Measurements from ENCODE around the gene BEND5.

BEND5 gene

DNA sequence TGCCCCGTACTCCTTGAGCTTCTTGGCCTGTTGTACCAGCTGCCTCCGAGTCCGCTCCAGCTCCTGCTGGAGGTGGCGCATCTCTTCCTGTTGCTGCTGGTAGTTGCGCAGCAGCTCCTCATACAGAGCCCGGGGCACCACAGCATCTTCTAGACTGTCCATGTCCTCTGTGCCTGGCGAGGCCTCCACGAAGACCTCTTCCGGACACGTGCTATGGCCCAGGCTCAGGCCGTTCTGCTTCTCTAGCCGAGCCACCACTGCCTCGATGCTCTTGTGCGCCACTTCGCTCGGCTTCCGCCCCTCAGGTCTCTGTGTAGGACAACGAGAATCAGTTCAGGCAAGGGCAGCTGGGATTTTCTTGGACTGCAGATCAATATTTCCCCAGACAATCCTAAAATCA lies 17.7 kb downstream of the BEND5 start:
- Histone ChIP-seq H3K4me3 (ENCODE audit: low read depth, low read length) (no peak overlapping the region), H2BK5ac (ENCODE audit: low read depth, low read length, poor library complexity) (no peak overlapping the region), H3K14ac (ENCODE audit: low read length) (no peak overlapping the region), H3K4ac (ENCODE audit: low read depth, low read length) (no peak overlapping the region), H3K9ac (ENCODE audit: low read length) (no peak overlapping the region), H3K4me2 (ENCODE audit: low read length) (no peak overlapping the region), H2BK120ac (ENCODE audit: insufficient read depth, low read length, poor library complexity) (no peak overlapping the region), H4K91ac (ENCODE audit: low read depth, low read length) (no peak overlapping the region), H3K9me3 (ENCODE audit: insufficient read depth, low read depth, low read length) (no peaks in the 10 kb centered on the region), H3K36me3 (ENCODE audit: control insufficient read depth in 1 of 2, insufficient read depth in 2 of 2, low read length in 2 of 2) (peaks cover 6 to 7% of the 10 kb centered on the region in 2 experiments), H2AFZ (ENCODE audit: insufficient read depth, low read length, poor library complexity) (no peak overlapping the region), H3K79me2 (ENCODE audit: control insufficient read depth, insufficient read depth, low read length, poor library complexity) (no peaks in the 10 kb centered on the region), H3K4me1 (ENCODE audit: control insufficient read depth in 1 of 2, insufficient read depth in 2 of 2, low read length in 2 of 2) (no peaks in the 10 kb centered on the region), H2AK5ac (ENCODE audit: low read length) (no peak overlapping the region), H3K27ac (ENCODE audit: low read depth, low read length) (no peak overlapping the region), H4K8ac (ENCODE audit: low read depth, low read length) (no peak overlapping the region), H3K79me1 (ENCODE audit: low read length) (no peaks in the 10 kb centered on the region), H4K12ac (ENCODE audit: low read depth, low read length) (no peak overlapping the region), H2BK12ac (ENCODE audit: low read length) (no peak overlapping the region), H3K18ac (ENCODE audit: low read length) (no peak overlapping the region), H3K27me3 (ENCODE audit: insufficient read depth, low read length) (no peaks in the 10 kb centered on the region), H3K23ac (ENCODE audit: low read length) (no peak overlapping the region)
- no CpG with 5 or more reads among the region's 18 CpGs for WGBS (ENCODE audit: extremely low coverage, insufficient coverage, insufficient read length)
- DNase-seq: no peak

DNA sequence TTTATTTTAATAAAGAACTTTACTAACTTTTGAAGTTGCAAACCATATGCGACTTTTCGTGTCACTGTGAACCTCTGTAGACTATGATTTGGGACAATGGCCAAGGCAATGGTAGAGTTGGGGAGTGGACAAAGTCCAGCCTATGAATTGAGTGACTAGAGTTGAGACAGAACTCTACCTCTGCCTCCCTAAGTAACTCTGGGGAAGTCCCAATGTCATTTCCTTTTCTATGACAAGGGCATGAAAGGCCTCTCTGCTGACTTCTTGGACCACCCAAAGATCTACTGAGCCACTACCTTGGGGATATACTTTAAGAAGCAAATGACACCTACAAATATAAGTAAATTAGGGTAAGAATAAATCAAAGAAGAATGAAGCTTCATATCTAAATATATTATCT lies 19.3 kb downstream of the BEND5 start:
- H2BK5ac ChIP-seq (ENCODE audit: low read depth, low read length, poor library complexity): no peak overlapping the region
- no peaks in the 10 kb centered on the region for H3K4me1 ChIP-seq (ENCODE audit: control insufficient read depth in 1 of 2, insufficient read depth in 2 of 2, low read length in 2 of 2)
- H2BK120ac ChIP-seq (ENCODE audit: insufficient read depth, low read length, poor library complexity): no peak overlapping the region
- H3K4me3 ChIP-seq (ENCODE audit: low read depth, low read length): no peak overlapping the region
- H2AFZ ChIP-seq (ENCODE audit: insufficient read depth, low read length, poor library complexity): no peak overlapping the region
- no peak overlapping the region for H3K9ac ChIP-seq (ENCODE audit: low read length)
- H3K36me3 ChIP-seq (ENCODE audit: control insufficient read depth in 1 of 2, insufficient read depth in 2 of 2, low read length in 2 of 2): peaks cover 6 to 7% of the 10 kb centered on the region in 2 experiments
- DNase-seq: no peak
- no peak overlapping the region for H4K12ac ChIP-seq (ENCODE audit: low read depth, low read length)
- H3K27me3 ChIP-seq (ENCODE audit: insufficient read depth, low read length): no peaks in the 10 kb centered on the region
- H3K4ac ChIP-seq (ENCODE audit: low read depth, low read length): no peak overlapping the region
- H4K91ac ChIP-seq (ENCODE audit: low read depth, low read length): no peak overlapping the region
- no peak overlapping the region for H3K23ac ChIP-seq (ENCODE audit: low read length)
- no peaks in the 10 kb centered on the region for H3K79me2 ChIP-seq (ENCODE audit: control insufficient read depth, insufficient read depth, low read length, poor library complexity)
- no peak overlapping the region for H4K8ac ChIP-seq (ENCODE audit: low read depth, low read length)
- H3K4me2 ChIP-seq (ENCODE audit: low read length): no peak overlapping the region
- H3K14ac ChIP-seq (ENCODE audit: low read length): no peak overlapping the region
- H2AK5ac ChIP-seq (ENCODE audit: low read length): no peak overlapping the region
- no peak overlapping the region for H3K18ac ChIP-seq (ENCODE audit: low read length)
- H3K9me3 ChIP-seq (ENCODE audit: insufficient read depth, low read depth, low read length): no peaks in the 10 kb centered on the region
- no peaks in the 10 kb centered on the region for H3K79me1 ChIP-seq (ENCODE audit: low read length)
- H2BK12ac ChIP-seq (ENCODE audit: low read length): no peak overlapping the region
- WGBS (ENCODE audit: extremely low coverage, insufficient coverage, insufficient read length): no CpG with 5 or more reads among the region's 2 CpGs
- H3K27ac ChIP-seq (ENCODE audit: low read depth, low read length): no peak overlapping the region

DNA sequence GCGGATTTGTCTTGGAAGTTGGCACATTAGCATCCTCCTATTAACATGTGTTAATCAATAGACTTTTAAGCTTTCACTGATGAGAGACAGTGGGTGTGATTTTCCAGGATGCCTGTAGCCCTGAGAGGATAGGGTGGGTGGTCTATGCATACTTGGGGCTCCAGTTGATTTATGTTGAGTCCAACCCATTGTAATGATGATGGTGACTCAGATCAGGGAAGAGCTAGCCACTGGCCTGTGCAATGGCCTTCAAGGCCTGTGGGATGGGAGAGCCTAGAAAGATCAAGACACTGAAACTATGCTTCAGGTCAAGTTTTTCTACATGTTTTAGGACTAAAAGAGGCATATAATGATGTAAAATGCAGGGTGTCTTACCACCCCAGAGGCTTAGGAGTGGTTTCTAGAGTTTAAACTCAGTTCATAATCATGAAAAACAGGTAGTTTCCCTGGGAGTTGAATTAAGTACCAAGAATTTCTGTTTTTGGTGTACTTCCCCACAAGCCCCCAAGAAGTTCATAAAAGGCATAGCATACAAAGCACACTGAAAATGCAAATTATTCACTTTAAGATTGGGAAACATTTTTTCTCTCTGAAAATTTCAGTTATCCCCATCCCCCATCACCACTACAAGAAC lies 19.9 kb downstream of the BEND5 start:
- H4K91ac ChIP-seq (ENCODE audit: low read depth, low read length): no peak overlapping the region
- no peak overlapping the region for H4K8ac ChIP-seq (ENCODE audit: low read depth, low read length)
- H3K14ac ChIP-seq (ENCODE audit: low read length): no peak overlapping the region
- no peak overlapping the region for H2AK5ac ChIP-seq (ENCODE audit: low read length)
- H3K4me1 ChIP-seq (ENCODE audit: control insufficient read depth in 1 of 2, insufficient read depth in 2 of 2, low read length in 2 of 2): no peaks in the 10 kb centered on the region
- no peak overlapping the region for H2AFZ ChIP-seq (ENCODE audit: insufficient read depth, low read length, poor library complexity)
- H3K27me3 ChIP-seq (ENCODE audit: insufficient read depth, low read length): no peaks in the 10 kb centered on the region
- no peak for DNase-seq
- peaks cover 6 to 7% of the 10 kb centered on the region in 2 experiments for H3K36me3 ChIP-seq (ENCODE audit: control insufficient read depth in 1 of 2, insufficient read depth in 2 of 2, low read length in 2 of 2)
- no peak overlapping the region for H3K9ac ChIP-seq (ENCODE audit: low read length)
- H2BK120ac ChIP-seq (ENCODE audit: insufficient read depth, low read length, poor library complexity): no peak overlapping the region
- WGBS (ENCODE audit: extremely low coverage, insufficient coverage, insufficient read length): no CpG with 5 or more reads among the region's 1 CpG
- H4K12ac ChIP-seq (ENCODE audit: low read depth, low read length): no peak overlapping the region
- H2BK5ac ChIP-seq (ENCODE audit: low read depth, low read length, poor library complexity): no peak overlapping the region
- no peaks in the 10 kb centered on the region for H3K79me1 ChIP-seq (ENCODE audit: low read length)
- H3K23ac ChIP-seq (ENCODE audit: low read length): no peak overlapping the region
- H2BK12ac ChIP-seq (ENCODE audit: low read length): no peak overlapping the region
- H3K4ac ChIP-seq (ENCODE audit: low read depth, low read length): no peak overlapping the region
- no peak overlapping the region for H3K18ac ChIP-seq (ENCODE audit: low read length)
- no peaks in the 10 kb centered on the region for H3K9me3 ChIP-seq (ENCODE audit: insufficient read depth, low read depth, low read length)
- no peaks in the 10 kb centered on the region for H3K79me2 ChIP-seq (ENCODE audit: control insufficient read depth, insufficient read depth, low read length, poor library complexity)
- H3K4me2 ChIP-seq (ENCODE audit: low read length): no peak overlapping the region
- H3K4me3 ChIP-seq (ENCODE audit: low read depth, low read length): no peak overlapping the region
- H3K27ac ChIP-seq (ENCODE audit: low read depth, low read length): no peak overlapping the region

DNA sequence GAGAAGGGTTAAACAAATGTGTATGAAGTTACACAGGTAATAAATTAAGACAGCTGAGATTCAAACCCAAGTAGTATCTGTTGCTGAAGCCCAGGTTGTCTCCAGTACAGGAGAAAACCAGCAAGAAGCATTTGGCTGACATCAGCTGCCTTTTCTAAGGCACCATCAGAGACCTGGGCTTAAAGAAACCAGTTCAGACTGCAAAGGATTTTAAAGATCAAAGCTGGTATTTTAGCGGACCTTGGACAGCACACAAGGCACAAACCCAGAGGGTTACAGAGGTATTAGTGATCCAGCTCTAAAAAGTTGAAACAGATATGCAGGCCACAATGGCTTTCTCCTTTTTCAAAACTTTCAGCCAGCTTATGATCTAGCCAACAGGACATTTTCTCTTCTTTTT lies 23.4 kb downstream of the BEND5 start:
- WGBS (ENCODE audit: extremely low coverage, insufficient coverage, insufficient read length): no CpG with 5 or more reads among the region's 1 CpG
- no peak overlapping the region for H2BK120ac ChIP-seq (ENCODE audit: insufficient read depth, low read length, poor library complexity)

More for the DNA sequence above, 23.4 kb downstream of the BEND5 start:
- Histone ChIP-seq H2AFZ (ENCODE audit: insufficient read depth, low read length, poor library complexity) (no peak overlapping the region), H2AK5ac (ENCODE audit: low read length) (no peak overlapping the region), H3K36me3 (ENCODE audit: control insufficient read depth in 1 of 2, insufficient read depth in 2 of 2, low read length in 2 of 2) (no peaks in the 10 kb centered on the region), H3K9ac (ENCODE audit: low read length) (no peak overlapping the region), H3K14ac (ENCODE audit: low read length) (no peak overlapping the region), H2BK5ac (ENCODE audit: low read depth, low read length, poor library complexity) (no peak overlapping the region), H3K79me2 (ENCODE audit: control insufficient read depth, insufficient read depth, low read length, poor library complexity) (no peaks in the 10 kb centered on the region), H3K4me2 (ENCODE audit: low read length) (no peak overlapping the region), H4K8ac (ENCODE audit: low read depth, low read length) (no peak overlapping the region), H2BK12ac (ENCODE audit: low read length) (no peak overlapping the region), H3K18ac (ENCODE audit: low read length) (no peak overlapping the region), H3K4me1 (ENCODE audit: control insufficient read depth in 1 of 2, insufficient read depth in 2 of 2, low read length in 2 of 2) (no peaks in the 10 kb centered on the region), H3K27me3 (ENCODE audit: insufficient read depth, low read length) (no peaks in the 10 kb centered on the region), H3K23ac (ENCODE audit: low read length) (no peak overlapping the region), H4K12ac (ENCODE audit: low read depth, low read length) (no peak overlapping the region), H3K27ac (ENCODE audit: low read depth, low read length) (no peak overlapping the region), H4K91ac (ENCODE audit: low read depth, low read length) (no peak overlapping the region), H3K4me3 (ENCODE audit: low read depth, low read length) (no peak overlapping the region), H3K9me3 (ENCODE audit: insufficient read depth, low read depth, low read length) (no peaks in the 10 kb centered on the region), H3K79me1 (ENCODE audit: low read length) (no peaks in the 10 kb centered on the region), H3K4ac (ENCODE audit: low read depth, low read length) (no peak overlapping the region)
- no peak for DNase-seq

Data from trophoblast cell (in vitro differentiated cells and primary cell).